Transverse colon (tissue), 4 donors: ENCODE results near the gene SUGCT. TPM values are rescaled to one million over a fixed set of nuclear protein-coding genes. Genes with fewer than 3 reads are reported as not detected.

Experiments
- DNase-seq: peaks from one replicate; pipeline ENCODE4 v3.0.0-alpha.2; 2019
- H3K27ac ChIP-seq, 4 donors: fragments of 200-600 bp; sonication (generic); 2 replicates each; pipeline ENCODE4 v1.5.1; 2016 to 2018; ENCODE audit warnings: inconsistent platforms in 4 of 4
- H3K27me3 ChIP-seq: fragments of 200-600 bp; sonication (generic); 2 replicates; pipeline ENCODE4 v1.5.1; 2017; ENCODE audit warnings: inconsistent platforms
- H3K36me3 ChIP-seq, 4 donors: fragments of 200-600 bp; sonication (generic); 2 replicates each; pipeline ENCODE4 v1.5.1; 2017 to 2019; ENCODE audit warnings: inconsistent platforms in 4 of 4
- H3K4me1 ChIP-seq, 4 donors: fragments of 200-600 bp; sonication (generic); 2 replicates each; pipeline ENCODE4 v1.5.1; 2017 to 2020; ENCODE audit warnings: inconsistent platforms in 4 of 4
- H3K4me3 ChIP-seq, 4 donors: fragments of 200-600 bp; sonication (generic); 1 replicate in 1 of 4; 2 replicates in 3 of 4; pipeline versions ENCODE4 v1.5.1 to v1.6.1; 2017 to 2019; ENCODE audit warnings: inconsistent platforms in 4 of 4
- H3K9me3 ChIP-seq, 2 donors: fragments of 200-600 bp; sonication (generic); 2 replicates each; pipeline ENCODE4 v1.5.1; 2017 to 2019; ENCODE audit warnings: inconsistent platforms in 2 of 2
- EP300 ChIP-seq: sonication (generic); formaldehyde crosslinking; IDR thresholded peaks from one replicate; pipeline ENCODE4 v1.6.1; 2017; ENCODE audit warnings: antibody characterized with exemption, low read depth
- POLR2A ChIP-seq: fragments of 450-650 bp; IDR thresholded peaks from one replicate; pipeline ENCODE4 v1.6.1; 2016; ENCODE audit warnings: antibody characterized with exemption, mild to moderate bottlenecking, moderate library complexity
- POLR2AphosphoS5 ChIP-seq, 3 donors: sonication (generic); formaldehyde crosslinking; IDR thresholded peaks; one replicate each; pipeline ENCODE4 v1.6.1; 2016; ENCODE audit warnings: antibody characterized with exemption in 3 of 3
- WGBS, 2 donors: methylation state at CpG; one replicate each; pipeline ENCODE4 v1.1.5; 2018; ENCODE audit warnings: low coverage in 1 of 2; 5-methylcytosine and 5-hydroxymethylcytosine counted together
- in situ Hi-C, 4 donors: fragments of 200-750 bp; cut with MboI; loops; one replicate each; pipeline versions ENCODE4 v1.15.0 to v1.15.1; 2017; ENCODE audit warnings: low sequenced_read_pairs in 3 of 4, low pct_ligation_motif_present in 1 of 4, low pct_unique_long_range_greater_than_20kb in 1 of 4
- intact Hi-C: fragments of 100-400 bp; cut with DNase I; formaldehyde crosslinking; loops from one replicate; pipeline ENCODE4 v1.15.1; 2023; ENCODE audit warnings: low total_unique reads
- total RNA-seq, 4 donors: library from RNA; depleted of rRNA; stranded (reverse); fragments of >200 nt; gene quantifications; one replicate each; pipeline ENCODE4 v1.1.0, GENCODE V29; 2016
- TF ChIP-seq, protein P1 (sequence below), 5 experiments: fragments of 200-600 bp in 3 of 5; fragments of 450-650 bp in 2 of 5; sonication (generic) in 3 of 5; IDR thresholded peaks; 1 replicate in 2 of 5; 2 replicates in 3 of 5; pipeline ENCODE4 v1.5.1; 2016 to 2017; ENCODE audit warnings: antibody characterized with exemption in 5 of 5, inconsistent platforms in 3 of 5, mild to moderate bottlenecking in 2 of 5, moderate library complexity in 1 of 5

SUGCT gene
- total RNA-seq, 4 donors from 2014 or later: 2.6 to 44.5 (median 15.9) TPM

DNA sequence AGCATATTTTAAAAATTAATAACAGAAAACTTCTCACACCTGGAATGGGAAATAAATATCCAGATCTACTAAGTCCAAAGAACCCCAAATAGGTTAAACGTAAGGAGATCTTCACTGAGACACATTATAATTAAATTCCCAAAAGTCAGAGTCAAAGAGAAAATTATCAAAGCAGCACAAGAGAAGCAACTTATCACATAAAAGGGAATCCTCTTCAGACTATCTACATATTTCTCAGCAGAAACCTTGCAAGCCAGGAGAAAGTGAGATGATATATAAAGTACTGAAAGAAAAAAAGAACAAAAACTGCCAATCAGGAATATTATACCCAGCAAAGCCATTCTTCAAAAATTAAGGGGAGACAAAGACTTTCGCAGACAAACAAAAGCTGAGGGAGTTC is 756.4 kb downstream of the SUGCT start:
- TF ChIP-seq POLR2AphosphoS5 (IDR thresholded peaks at IDR 0.05) (no peak), POLR2A (no peak), EP300 (no peak)
- TF ChIP-seq, protein P1, sequence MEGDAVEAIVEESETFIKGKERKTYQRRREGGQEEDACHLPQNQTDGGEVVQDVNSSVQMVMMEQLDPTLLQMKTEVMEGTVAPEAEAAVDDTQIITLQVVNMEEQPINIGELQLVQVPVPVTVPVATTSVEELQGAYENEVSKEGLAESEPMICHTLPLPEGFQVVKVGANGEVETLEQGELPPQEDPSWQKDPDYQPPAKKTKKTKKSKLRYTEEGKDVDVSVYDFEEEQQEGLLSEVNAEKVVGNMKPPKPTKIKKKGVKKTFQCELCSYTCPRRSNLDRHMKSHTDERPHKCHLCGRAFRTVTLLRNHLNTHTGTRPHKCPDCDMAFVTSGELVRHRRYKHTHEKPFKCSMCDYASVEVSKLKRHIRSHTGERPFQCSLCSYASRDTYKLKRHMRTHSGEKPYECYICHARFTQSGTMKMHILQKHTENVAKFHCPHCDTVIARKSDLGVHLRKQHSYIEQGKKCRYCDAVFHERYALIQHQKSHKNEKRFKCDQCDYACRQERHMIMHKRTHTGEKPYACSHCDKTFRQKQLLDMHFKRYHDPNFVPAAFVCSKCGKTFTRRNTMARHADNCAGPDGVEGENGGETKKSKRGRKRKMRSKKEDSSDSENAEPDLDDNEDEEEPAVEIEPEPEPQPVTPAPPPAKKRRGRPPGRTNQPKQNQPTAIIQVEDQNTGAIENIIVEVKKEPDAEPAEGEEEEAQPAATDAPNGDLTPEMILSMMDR (IDR thresholded peaks at IDR 0.05): no peak
- H3K9me3 ChIP-seq: peaks cover 12 to 26% of the 10 kb centered on the region in 2 donors
- no peaks in the 10 kb centered on the region for H3K27me3 ChIP-seq
- H3K4me3 ChIP-seq: no peak overlapping the region
- intact Hi-C loops (no loop called here), in situ Hi-C loops (no loop called here)
- H3K4me1 ChIP-seq: peaks cover 0 to 11% (median 5%) of the 10 kb centered on the region in 4 donors
- no peaks in the 10 kb centered on the region for H3K36me3 ChIP-seq
- 86 to 93% methylated on average over 2 of the region's 2 CpGs for WGBS, 2 donors
- no peak for DNase-seq
- no peak overlapping the region for H3K27ac ChIP-seq

DNA sequence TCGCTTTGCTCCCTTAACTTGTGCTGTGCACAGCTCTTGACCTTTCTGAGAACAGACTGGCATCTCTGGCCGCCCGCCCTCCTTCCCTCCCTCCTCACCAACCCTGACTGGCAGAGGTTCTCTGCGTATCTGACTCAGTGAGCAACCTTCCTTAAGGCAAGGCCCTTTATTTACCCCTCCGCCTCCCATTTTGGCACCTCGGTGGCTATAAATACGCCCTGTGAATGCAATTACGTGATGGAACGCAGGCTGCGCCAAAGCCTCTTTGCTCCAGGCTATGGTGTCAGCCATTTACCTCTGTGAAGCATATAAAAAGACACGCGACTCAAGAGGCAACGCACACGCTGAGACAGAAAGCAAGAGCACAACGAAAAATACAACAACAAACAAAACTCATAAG is 764.3 kb downstream of the SUGCT start:
- H3K9me3 ChIP-seq: peaks cover 0 to 8% of the 10 kb centered on the region in 2 donors
- H3K36me3 ChIP-seq: no peaks in the 10 kb centered on the region
- 86 to 93% methylated on average over 11 to 15 of the region's 15 CpGs for WGBS, 2 donors
- in situ Hi-C loops: no loop called here
- H3K27me3 ChIP-seq: no peaks in the 10 kb centered on the region
- H3K4me3 ChIP-seq: no peak overlapping the region
- DNase-seq: no peak
- H3K27ac ChIP-seq: peak overlapping the region in 1 of 4 donors; percentile 82
- no peaks in the 10 kb centered on the region for H3K4me1 ChIP-seq
- peak; percentile 33 to 48 (median 48) for TF ChIP-seq POLR2AphosphoS5 (IDR thresholded peaks at IDR 0.05)
- no peak for TF ChIP-seq EP300
- intact Hi-C loops: no loop called here

DNA sequence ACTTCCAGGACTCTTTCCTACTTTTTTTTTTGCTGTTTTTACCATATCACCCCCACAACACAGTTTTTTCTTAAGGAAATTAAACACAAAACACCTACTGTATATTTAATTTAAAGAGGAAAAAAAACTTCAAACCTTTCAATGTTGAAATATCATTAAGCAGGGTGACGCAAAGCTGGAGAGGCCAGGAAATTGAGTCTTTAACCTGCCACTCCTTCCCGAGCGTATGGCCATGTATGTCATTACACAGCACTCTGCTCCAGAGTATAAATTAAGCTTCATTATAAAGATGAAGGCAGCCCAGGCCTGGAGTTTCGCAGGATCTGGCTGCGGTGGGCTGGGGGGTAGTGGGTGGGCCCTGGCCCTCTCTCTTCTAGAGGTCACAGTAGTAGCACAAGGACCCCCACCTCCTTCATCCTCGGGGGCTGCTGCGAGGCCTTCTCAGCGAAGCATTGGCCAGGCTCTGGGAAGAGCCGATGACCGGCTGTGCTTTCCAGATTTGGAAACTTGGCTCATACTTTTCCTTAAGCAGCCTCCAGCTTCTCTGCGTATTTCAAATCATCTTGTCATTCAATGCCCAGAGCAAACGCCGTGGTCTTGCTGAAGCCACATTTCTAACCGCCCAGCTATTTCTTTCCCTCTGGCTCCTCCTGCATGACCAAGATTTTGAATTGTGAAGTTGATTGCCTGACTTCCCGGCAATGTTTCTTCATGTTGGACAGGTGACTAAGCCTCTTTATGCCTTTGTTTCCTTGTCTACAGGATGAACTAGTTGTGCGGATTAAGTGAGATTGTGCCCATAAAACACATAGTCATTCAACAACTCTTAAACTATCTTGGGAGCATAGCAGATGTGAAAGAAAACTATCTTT is 765.1 kb downstream of the SUGCT start:
- H3K27ac ChIP-seq: peak overlapping the region in 2 of 4 donors; percentile 18 to 82
- intact Hi-C loops: no loop called here
- DNase-seq: no peak
- H3K4me3 ChIP-seq: no peak overlapping the region
- no peaks in the 10 kb centered on the region for H3K4me1 ChIP-seq
- H3K9me3 ChIP-seq: peaks cover 0 to 6% of the 10 kb centered on the region in 2 donors
- H3K36me3 ChIP-seq: no peaks in the 10 kb centered on the region
- TF ChIP-seq POLR2A (no peak), POLR2AphosphoS5 (IDR thresholded peaks at IDR 0.05) (no peak)
- TF ChIP-seq, protein P1 (IDR thresholded peaks at IDR 0.05): no peak
- WGBS, 2 donors: 80 to 88% methylated on average over 4 to 16 of the region's 16 CpGs
- H3K27me3 ChIP-seq: no peaks in the 10 kb centered on the region
- in situ Hi-C loops: no loop called here

DNA sequence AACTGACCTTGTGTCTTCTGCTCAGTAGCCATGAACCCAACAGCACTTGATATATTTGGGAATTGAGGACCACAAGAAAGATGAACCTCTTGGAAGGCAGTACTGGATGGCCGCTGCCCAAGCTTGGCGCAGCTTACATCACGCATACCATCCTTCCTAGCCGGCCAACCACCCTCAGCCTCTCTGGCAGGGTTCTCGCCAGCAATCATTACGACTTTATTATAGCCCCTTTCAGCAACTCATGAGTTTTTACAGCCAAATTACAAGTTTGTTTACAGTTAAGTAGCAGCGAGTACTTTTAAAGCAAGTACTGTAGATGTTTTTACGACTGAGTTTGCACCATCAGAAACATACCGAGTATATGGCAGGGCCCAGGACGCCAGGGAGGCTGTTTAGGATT is 769.1 kb downstream of the SUGCT start:
- Histone ChIP-seq H3K4me3 (no peak overlapping the region), H3K9me3 (no peaks in the 10 kb centered on the region), H3K4me1 (no peaks in the 10 kb centered on the region), H3K27me3 (no peaks in the 10 kb centered on the region), H3K36me3 (no peaks in the 10 kb centered on the region), H3K27ac (no peak overlapping the region)
- TF ChIP-seq POLR2AphosphoS5 (IDR thresholded peaks at IDR 0.05) (peak; percentile 52 to 77 (median 60)), POLR2A (no peak), EP300 (peak; percentile 10)
- WGBS, 2 donors: 47 to 100% methylated on average over 1 to 10 of the region's 10 CpGs
- DNase-seq: no peak
- in situ Hi-C loops (no loop called here), intact Hi-C loops (no loop called here)

DNA sequence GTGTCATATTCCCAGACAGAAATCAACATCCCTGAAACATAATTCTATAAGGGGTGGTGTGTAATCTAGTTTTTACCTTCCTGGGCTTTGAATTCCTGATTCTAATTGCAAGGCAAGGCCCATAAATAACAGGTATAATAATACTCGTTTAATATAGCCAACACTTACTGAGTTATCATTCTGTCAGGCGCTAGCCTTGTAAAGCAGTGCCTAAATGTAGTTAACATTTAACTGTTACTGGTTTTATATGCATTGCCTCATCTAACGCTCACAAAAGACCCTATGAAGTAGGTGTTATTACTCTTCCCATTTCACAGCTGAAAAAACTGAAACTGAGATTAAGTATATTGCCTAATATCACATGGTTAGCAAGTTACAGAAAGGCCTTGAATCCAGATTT is 772.5 kb downstream of the SUGCT start:
- Histone ChIP-seq H3K36me3 (no peaks in the 10 kb centered on the region), H3K27me3 (no peaks in the 10 kb centered on the region), H3K27ac (no peak overlapping the region), H3K4me3 (no peak overlapping the region), H3K4me1 (no peaks in the 10 kb centered on the region), H3K9me3 (no peaks in the 10 kb centered on the region)
- TF ChIP-seq POLR2A: no peak
- no peak for TF ChIP-seq EP300
- TF ChIP-seq, protein P1 (IDR thresholded peaks at IDR 0.05): no peak
- no peak for TF ChIP-seq POLR2AphosphoS5 (IDR thresholded peaks at IDR 0.05)
- DNase-seq: no peak
- 48 to 58% methylated on average over 3 of the region's 3 CpGs for WGBS, 2 donors
- in situ Hi-C loops (no loop called here), intact Hi-C loops (no loop called here)
